Measurements from ENCODE around the gene OR8S1. TPM values are rescaled to one million over a fixed set of nuclear protein-coding genes. Genes with fewer than 3 reads are reported as not detected.

The OR8S1 gene
- total and polyA plus RNA-seq, 7 donors = not detected

Other genes with a start within 250 kb of the OR8S1 start
- gene ZNF641, start 174.7 kb upstream of the OR8S1 start, total RNA-seq = 10 to 100 TPM; 17.4 to 41.5 (median 22.5) TPM
- gene ZNF641, start 174.7 kb upstream of the OR8S1 start, polyA plus RNA-seq = 10 to 100 TPM in 2 of 3 donors, 1 to 10 TPM in 1; 5.8 to 25.1 (median 12.8) TPM
- gene ANP32D, start 53.1 kb upstream of the OR8S1 start, total RNA-seq = not detected
- not detected for gene ANP32D, start 53.1 kb upstream of the OR8S1 start, polyA plus RNA-seq
- gene C12orf54, start 43.1 kb upstream of the OR8S1 start, total RNA-seq = 1 to 10 TPM in 1 of 4 donors, not detected in 3; 2.0 TPM
- gene C12orf54, start 43.1 kb upstream of the OR8S1 start, polyA plus RNA-seq = under 1 TPM in 1 of 3 donors, not detected in 2; 0.06 TPM
- gene LALBA, start 44.4 kb downstream of the OR8S1 start, total RNA-seq = not detected
- gene LALBA, start 44.4 kb downstream of the OR8S1 start, polyA plus RNA-seq = not detected
- 10 to 100 TPM; 30.7 to 59.4 (median 33.4) TPM for gene KANSL2, start 156.6 kb downstream of the OR8S1 start, total RNA-seq
- 10 to 100 TPM; 34.1 to 88.1 (median 57.1) TPM for gene KANSL2, start 156.6 kb downstream of the OR8S1 start, polyA plus RNA-seq
- 10 to 100 TPM; 25.9 to 31.8 (median 28.7) TPM for gene CCNT1, start 191.1 kb downstream of the OR8S1 start, total RNA-seq
- gene CCNT1, start 191.1 kb downstream of the OR8S1 start, polyA plus RNA-seq = 10 to 100 TPM in 1 of 3 donors, 1 to 10 TPM in 2; 5.2 to 17.0 (median 6.1) TPM